GM19239 (cell line): ENCODE data around the gene CDH15.

Experiments
- DNase-seq: peaks from one replicate; pipeline ENCODE4 v3.0.0; 2011; ENCODE audit warnings: low spot score; ENCODE audit not compliant: insufficient read length
- FAIRE-seq: peaks from 2 replicates; lab custom pipeline; 2011; peaks lifted over from hg19 to GRCh38; lab: Jason Lieb, UNC

CDH15 gene

GRCh38 chr16:89140981-89141883 lies 30.3 kb upstream of the CDH15 start:
- FAIRE-seq: no peak
- DNase-seq: no peak

- no peak for FAIRE-seq
- DNase-seq: no peak
These were observed 29.7 kb upstream of the CDH15 start for GRCh38 chr16:89141884-89142267.

- no peak for DNase-seq
These were observed 28.9 kb upstream of the CDH15 start for GRCh38 chr16:89142474-89143195.

GRCh38 chr16:89143201-89143741 lies 28.3 kb upstream of the CDH15 start:
- FAIRE-seq: no peak
- no peak for DNase-seq

More at GRCh38 chr16:89142474-89143195, 28.9 kb upstream of the CDH15 start:
- FAIRE-seq: no peak

- DNase-seq: no peak
- FAIRE-seq: no peak
These were observed 27.5 kb upstream of the CDH15 start for GRCh38 chr16:89143911-89144675.

- FAIRE-seq: no peak
- no peak for DNase-seq
These were observed 26.9 kb upstream of the CDH15 start for GRCh38 chr16:89144681-89145080.

- DNase-seq (no peak), FAIRE-seq (no peak)
These were observed 26.0 kb upstream of the CDH15 start for GRCh38 chr16:89145406-89146161.

GRCh38 chr16:89146211-89147005 lies 25.1 kb upstream of the CDH15 start:
- DNase-seq (no peak), FAIRE-seq (no peak)

GRCh38 chr16:89147085-89147817 lies 24.3 kb upstream of the CDH15 start:
- no peak for DNase-seq
- FAIRE-seq: no peak

- DNase-seq (no peak), FAIRE-seq (no peak)
These were observed 22.2 kb upstream of the CDH15 start for GRCh38 chr16:89149386-89149785.

GRCh38 chr16:89150090-89150835 lies 21.3 kb upstream of the CDH15 start:
- FAIRE-seq: no peak
- no peak for DNase-seq

- no peak for FAIRE-seq
- no peak for DNase-seq
These were observed 20.6 kb upstream of the CDH15 start for GRCh38 chr16:89150981-89151380.

- DNase-seq (no peak), FAIRE-seq (no peak)
These were observed 18.5 kb upstream of the CDH15 start for GRCh38 chr16:89152831-89153700.

GRCh38 chr16:89153848-89154271 lies 17.7 kb upstream of the CDH15 start:
- DNase-seq: no peak
- FAIRE-seq: no peak

- FAIRE-seq: no peak
- no peak for DNase-seq
These were observed 17.0 kb upstream of the CDH15 start for GRCh38 chr16:89154390-89155183.

- FAIRE-seq (no peak), DNase-seq (no peak)
These were observed 16.3 kb upstream of the CDH15 start for GRCh38 chr16:89155184-89155679.
